Measurements from ENCODE around the gene RRP8. TPM values are rescaled to one million over a fixed set of nuclear protein-coding genes. Genes with fewer than 3 reads are reported as not detected.

RRP8 gene
- total RNA-seq, 1 experiment from 2014 or later: 10.1 TPM

DNA sequence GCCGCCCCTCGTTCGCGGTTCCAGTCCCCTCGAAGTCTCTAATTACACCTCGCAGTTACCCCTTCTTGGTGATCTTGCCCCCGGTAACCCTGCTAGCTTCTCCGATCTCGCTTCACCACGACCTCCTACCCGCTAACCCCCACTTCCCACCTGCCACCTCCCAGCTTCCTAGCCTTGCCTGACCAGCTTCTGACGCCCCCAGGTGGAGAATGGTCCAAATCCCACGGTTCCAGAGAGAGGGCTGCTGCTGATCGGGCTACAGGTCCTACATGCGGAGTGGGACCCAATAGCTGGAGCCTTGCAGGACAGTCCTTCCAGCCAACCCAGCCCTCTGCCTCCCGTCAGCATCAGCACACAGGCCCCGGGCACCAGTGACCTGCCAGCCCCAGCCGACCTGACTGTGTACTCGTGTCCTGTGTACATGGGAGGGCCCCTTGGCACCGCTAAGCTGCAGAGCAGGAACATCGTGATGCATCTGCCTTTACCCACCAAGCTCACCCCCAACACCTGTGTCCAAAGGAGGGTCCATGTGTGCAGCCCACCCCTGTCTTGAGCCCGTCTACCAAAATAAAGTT lies 31.9 kb downstream of the RRP8 start:
- intact Hi-C loops (cut with micrococcal nuclease; ENCODE audit: unreplicated experiment): no loop called here
- Histone ChIP-seq H3K27ac (no peak overlapping the region), H3K9me2 (ENCODE audit: insufficient read depth) (no peaks in the 10 kb centered on the region), H2AFZ (no peak overlapping the region), H3K9me3 (ENCODE audit: insufficient read depth, low read depth) (no peaks in the 10 kb centered on the region), H3K36me3 (ENCODE audit: low read depth) (no peaks in the 10 kb centered on the region), H3K4me2 (no peak overlapping the region), H3K4me1 (replicated peaks; ENCODE audit: insufficient read depth) (no peaks in the 10 kb centered on the region), H3F3A (ENCODE audit: insufficient read depth, low read depth) (no peaks in the 10 kb centered on the region), H3K27me3 (ENCODE audit: insufficient read depth, low read depth) (no peaks in the 10 kb centered on the region), H3K79me2 (ENCODE audit: low read depth) (no peaks in the 10 kb centered on the region), H3K4me3 (no peak overlapping the region), H4K20me1 (ENCODE audit: insufficient read depth) (no peaks in the 10 kb centered on the region)
- DNase-seq: no peak
- ChIA-PET POLR2A (ENCODE audit: unreplicated experiment) (no interaction called here), CTCF (no interaction called here)
- no peak for TF ChIP-seq EZH2 (IDR thresholded peaks at IDR 0.05; ENCODE audit: low read depth)
- TF ChIP-seq, protein P1, sequence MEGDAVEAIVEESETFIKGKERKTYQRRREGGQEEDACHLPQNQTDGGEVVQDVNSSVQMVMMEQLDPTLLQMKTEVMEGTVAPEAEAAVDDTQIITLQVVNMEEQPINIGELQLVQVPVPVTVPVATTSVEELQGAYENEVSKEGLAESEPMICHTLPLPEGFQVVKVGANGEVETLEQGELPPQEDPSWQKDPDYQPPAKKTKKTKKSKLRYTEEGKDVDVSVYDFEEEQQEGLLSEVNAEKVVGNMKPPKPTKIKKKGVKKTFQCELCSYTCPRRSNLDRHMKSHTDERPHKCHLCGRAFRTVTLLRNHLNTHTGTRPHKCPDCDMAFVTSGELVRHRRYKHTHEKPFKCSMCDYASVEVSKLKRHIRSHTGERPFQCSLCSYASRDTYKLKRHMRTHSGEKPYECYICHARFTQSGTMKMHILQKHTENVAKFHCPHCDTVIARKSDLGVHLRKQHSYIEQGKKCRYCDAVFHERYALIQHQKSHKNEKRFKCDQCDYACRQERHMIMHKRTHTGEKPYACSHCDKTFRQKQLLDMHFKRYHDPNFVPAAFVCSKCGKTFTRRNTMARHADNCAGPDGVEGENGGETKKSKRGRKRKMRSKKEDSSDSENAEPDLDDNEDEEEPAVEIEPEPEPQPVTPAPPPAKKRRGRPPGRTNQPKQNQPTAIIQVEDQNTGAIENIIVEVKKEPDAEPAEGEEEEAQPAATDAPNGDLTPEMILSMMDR (conservative IDR thresholded peaks at IDR 0.05): no peak
- no TSS peak for BruUV-seq (replicated peaks)

DNA sequence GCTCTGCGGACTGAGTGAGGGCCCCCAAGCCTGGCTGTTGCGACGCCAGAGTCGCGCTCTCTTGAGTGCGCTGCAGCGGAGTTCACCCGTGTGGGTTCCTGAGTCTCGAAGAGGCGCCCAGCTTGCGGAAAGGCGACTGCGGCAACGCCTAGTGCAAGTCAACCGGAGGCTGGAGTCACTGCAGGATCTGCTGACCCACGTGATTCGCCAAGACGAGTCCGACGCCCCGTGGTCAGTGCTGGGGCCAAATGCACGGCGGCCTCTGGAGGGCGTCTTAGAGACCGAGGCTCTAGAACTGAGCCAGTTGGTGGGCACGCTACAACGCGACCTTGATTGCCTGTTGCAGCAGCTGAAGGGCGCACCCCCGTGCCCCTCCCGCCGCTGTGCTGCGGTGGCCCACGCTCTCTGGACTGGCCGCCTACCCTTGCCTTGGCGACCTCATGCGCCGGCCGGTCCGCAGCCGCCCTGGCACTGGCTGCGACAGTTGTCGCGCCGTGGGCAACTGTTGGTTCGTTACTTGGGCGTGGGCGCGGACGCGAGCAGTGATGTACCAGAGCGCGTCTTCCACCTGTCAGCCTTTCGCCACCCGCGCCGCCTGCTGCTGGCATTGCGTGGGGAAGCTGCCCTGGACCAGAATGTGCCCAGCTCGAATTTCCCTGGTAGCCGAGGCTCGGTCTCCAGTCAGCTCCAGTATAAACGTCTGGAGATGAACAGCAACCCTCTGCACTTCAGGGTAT lies 32.6 kb downstream of the RRP8 start:
- Histone ChIP-seq H3K4me3 (no peak overlapping the region), H3K9me2 (ENCODE audit: insufficient read depth) (no peaks in the 10 kb centered on the region), H3K36me3 (ENCODE audit: low read depth) (no peaks in the 10 kb centered on the region), H3K4me2 (no peak overlapping the region), H4K20me1 (ENCODE audit: insufficient read depth) (no peaks in the 10 kb centered on the region), H3K79me2 (ENCODE audit: low read depth) (no peaks in the 10 kb centered on the region), H2AFZ (no peak overlapping the region), H3F3A (ENCODE audit: insufficient read depth, low read depth) (no peaks in the 10 kb centered on the region), H3K4me1 (replicated peaks; ENCODE audit: insufficient read depth) (no peaks in the 10 kb centered on the region), H3K9me3 (ENCODE audit: insufficient read depth, low read depth) (no peaks in the 10 kb centered on the region), H3K27me3 (ENCODE audit: insufficient read depth, low read depth) (no peaks in the 10 kb centered on the region), H3K27ac (no peak overlapping the region)
- no peak for DNase-seq
- BruUV-seq (replicated peaks): no TSS peak
- ChIA-PET CTCF (no interaction called here), POLR2A (ENCODE audit: unreplicated experiment) (no interaction called here)
- TF ChIP-seq, protein P1 (conservative IDR thresholded peaks at IDR 0.05): no peak
- no peak for TF ChIP-seq EZH2 (IDR thresholded peaks at IDR 0.05; ENCODE audit: low read depth)
- intact Hi-C loops (cut with micrococcal nuclease; ENCODE audit: unreplicated experiment): no loop called here

- Histone ChIP-seq H4K20me1 (ENCODE audit: insufficient read depth) (no peaks in the 10 kb centered on the region), H3K9me2 (ENCODE audit: insufficient read depth) (no peaks in the 10 kb centered on the region), H3F3A (ENCODE audit: insufficient read depth, low read depth) (no peaks in the 10 kb centered on the region), H3K36me3 (ENCODE audit: low read depth) (no peaks in the 10 kb centered on the region), H2AFZ (no peak overlapping the region), H3K79me2 (ENCODE audit: low read depth) (no peaks in the 10 kb centered on the region), H3K4me1 (replicated peaks; ENCODE audit: insufficient read depth) (no peaks in the 10 kb centered on the region), H3K27me3 (ENCODE audit: insufficient read depth, low read depth) (no peaks in the 10 kb centered on the region), H3K4me3 (no peak overlapping the region), H3K4me2 (no peak overlapping the region), H3K27ac (no peak overlapping the region), H3K9me3 (ENCODE audit: insufficient read depth, low read depth) (no peaks in the 10 kb centered on the region)
- DNase-seq: no peak
- CTCF ChIA-PET: no interaction called here
- intact Hi-C loops (cut with micrococcal nuclease; ENCODE audit: unreplicated experiment): no loop called here
- no TSS peak for BruUV-seq (replicated peaks)
- TF ChIP-seq, protein P1 (conservative IDR thresholded peaks at IDR 0.05): no peak
- no peak for TF ChIP-seq EZH2 (IDR thresholded peaks at IDR 0.05; ENCODE audit: low read depth)
- POLR2A ChIA-PET (ENCODE audit: unreplicated experiment): no interaction called here
Measured at GRCh38 chr11:6569706-6570105, 33.7 kb downstream of the RRP8 start.
